HepG2 (cell line): ENCODE results near the gene DNMT1. TPM values are rescaled to one million over a fixed set of nuclear protein-coding genes. Genes with fewer than 3 reads are reported as not detected.

Experiments
- CREM ChIP-seq, 2 experiments: sonication (generic) in 1 of 2; formaldehyde crosslinking in 1 of 2; IDR thresholded peaks; 2 replicates each; pipeline versions ENCODE4 v1.4.0 to v1.6.1; 2016 to 2020; ENCODE audit warnings: antibody characterized with exemption in 1 of 2, mild to moderate bottlenecking in 1 of 2, missing genetic modification reagents in 1 of 2
- JUN ChIP-seq: sonication (generic); formaldehyde crosslinking; IDR thresholded peaks from 2 replicates; pipeline ENCODE4 v1.4.0; 2020; ENCODE audit warnings: mild to moderate bottlenecking, missing genetic modification reagents
- KLF16 ChIP-seq, 2 experiments: sonication (generic) in 1 of 2; formaldehyde crosslinking in 1 of 2; IDR thresholded peaks; 2 replicates each; pipeline versions ENCODE4 v1.6.1 to v1.8.0; 2016 to 2023; ENCODE audit warnings: missing genetic modification reagents in 2 of 2, missing compliant biosample characterization in 1 of 2
- LCORL ChIP-seq, 2 experiments: fragments of 450-650 bp in 1 of 2; sonication (generic) in 1 of 2; formaldehyde crosslinking in 1 of 2; IDR thresholded peaks; 2 replicates each; pipeline versions ENCODE4 v1.5.0 to v1.6.1; 2017 to 2020; ENCODE audit warnings: antibody characterized with exemption in 1 of 2, missing genetic modification reagents in 1 of 2
- RNF219 ChIP-seq: sonication (generic); formaldehyde crosslinking; IDR thresholded peaks from 2 replicates; pipeline ENCODE4 v1.5.0; 2020; ENCODE audit warnings: mild to moderate bottlenecking, missing genetic modification reagents
- SOX6 ChIP-seq, 2 experiments: fragments of 450-650 bp in 1 of 2; sonication (generic) in 1 of 2; formaldehyde crosslinking in 1 of 2; IDR thresholded peaks; 2 replicates each; pipeline versions ENCODE4 v1.4.0 to v1.6.1; 2017 to 2020; ENCODE audit warnings: antibody characterized with exemption in 1 of 2, mild to moderate bottlenecking in 1 of 2, missing genetic modification reagents in 1 of 2
- ZBTB4 ChIP-seq: sonication (generic); formaldehyde crosslinking; IDR thresholded peaks from 2 replicates; pipeline ENCODE4 v1.4.0; 2020; ENCODE audit warnings: missing genetic modification reagents, mild to moderate bottlenecking, borderline replicate concordance
- ZNF441 ChIP-seq: sonication (generic); formaldehyde crosslinking; IDR thresholded peaks from 2 replicates; pipeline ENCODE4 v1.7.0; 2021; ENCODE audit warnings: missing genetic modification reagents, borderline replicate concordance
- ZNF629 ChIP-seq: sonication (generic); formaldehyde crosslinking; conservative IDR thresholded peaks from 2 replicates; pipeline ENCODE4 v1.5.0; 2020; ENCODE audit warnings: missing genetic modification reagents
- ZNF737 ChIP-seq: sonication (generic); formaldehyde crosslinking; IDR thresholded peaks from 2 replicates; pipeline ENCODE4 v1.5.0; 2020; ENCODE audit warnings: missing genetic modification reagents, mild to moderate bottlenecking, borderline replicate concordance
- polyA plus RNA-seq, 8 experiments: library from polyadenylated mRNA; depleted of rRNA in 3 of 8; stranded (reverse) in 7 of 8; unstranded in 1 of 8; fragments of >200 nt; fragmentation: Illumina TruSeq in 4 of 8; extraction: Trizol in 4 of 8; gene quantifications; 2 replicates each; pipeline versions ENCODE4 v1.2.1 to v1.2.3, GENCODE V29; 2011 to 2016; ENCODE audit warnings: low read depth in 4 of 8, missing spikeins in 1 of 8, mixed read lengths in 1 of 8; ENCODE audit not compliant: insufficient read depth in 1 of 8
- total RNA-seq, 5 experiments: library from RNA; depleted of rRNA; stranded (reverse); fragments of >200 nt; fragmentation: Illumina TruSeq; extraction: Trizol; gene quantifications; 2 replicates each; pipeline ENCODE4 v1.2.3, GENCODE V29; 2016; ENCODE audit warnings: low read depth in 1 of 5

Gene DNMT1
- total and polyA plus RNA-seq, 2 of the 13 experiments (the other 11 are each of a cell fraction or from before 2014, with no cell fraction given), result 31.2 to 91.1 TPM

GRCh38 chr19:10238172-10238783, 43.5 kb upstream of the DNMT1 start (continued):
- no peak for TF ChIP-seq RNF219 (CRISPR knock-in tag)
- TF ChIP-seq JUN (CRISPR knock-in tag), result peak; percentile 60; the same call in 1 of the 2 replicates
- TF ChIP-seq ZNF737 (CRISPR knock-in tag), result no peak
- 0 out of 4 replicates have a peak, but pooled peaks of 1 of the 2 experiments have one; percentile 20 for TF ChIP-seq KLF16 (CRISPR knock-in tag; IDR thresholded peaks at IDR 0.05)
- TF ChIP-seq CREM (IDR thresholded peaks at IDR 0.05), result peak; percentile 18; the same call in 1 of the 2 replicates
- TF ChIP-seq CREM (CRISPR knock-in tag; IDR thresholded peaks at IDR 0.05), result no peak
- TF ChIP-seq ZNF629, result peak; percentile 49
- TF ChIP-seq LCORL (IDR thresholded peaks at IDR 0.05), result no peak
- peak; percentile 27; the same call in 1 of the 2 replicates for TF ChIP-seq LCORL (CRISPR knock-in tag; IDR thresholded peaks at IDR 0.05)
- peak; percentile 37; the same call in 1 of the 2 replicates for TF ChIP-seq ZNF441 (CRISPR knock-in tag)
- no peak for TF ChIP-seq ZBTB4 (CRISPR knock-in tag)
- no peak for TF ChIP-seq SOX6 (IDR thresholded peaks at IDR 0.05)
- TF ChIP-seq SOX6 (CRISPR knock-in tag; IDR thresholded peaks at IDR 0.05), result peak; percentile 71
